SIG-M5 (cell line): ENCODE measurements around the gene PRKCE.

Source experiments
- DNase-seq: peaks from one replicate; lab custom pipeline; 2025; lab: John Stamatoyannopoulos, UW

PRKCE gene

DNA sequence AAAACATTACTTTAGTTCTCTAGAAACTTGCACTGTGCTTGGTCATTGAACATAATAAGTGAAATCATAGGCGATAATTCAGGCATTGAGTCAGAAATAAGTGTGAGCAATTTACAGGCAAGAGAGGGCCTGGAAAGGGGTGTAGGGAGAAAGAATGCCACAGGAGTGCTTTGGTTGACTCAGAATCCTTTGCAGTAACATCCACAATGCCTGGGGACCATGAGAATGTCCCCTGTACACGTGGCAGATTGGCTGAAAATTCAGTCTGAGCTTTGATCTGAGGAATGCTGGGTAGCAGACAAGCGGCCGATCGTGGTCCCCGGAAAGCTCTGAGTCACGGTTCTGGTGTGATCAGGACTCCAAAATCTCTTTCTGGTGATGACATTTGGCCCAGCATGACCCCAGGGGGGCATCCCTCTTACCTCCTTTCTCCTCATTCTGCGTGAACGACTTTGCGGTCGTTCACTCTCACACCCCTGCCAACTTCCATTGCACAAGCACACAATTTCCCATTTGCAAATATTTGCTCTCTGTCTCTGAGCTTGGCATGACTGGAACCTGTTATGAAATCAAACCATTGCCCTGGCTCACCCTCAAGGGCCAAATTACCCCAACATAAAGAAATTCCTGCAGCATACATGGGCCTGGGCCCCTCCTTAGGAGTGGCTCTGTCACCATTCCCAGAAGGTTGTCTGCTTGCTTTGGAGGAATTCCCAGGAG, 340.7 kb downstream of the PRKCE start:
- no peak for DNase-seq

DNA sequence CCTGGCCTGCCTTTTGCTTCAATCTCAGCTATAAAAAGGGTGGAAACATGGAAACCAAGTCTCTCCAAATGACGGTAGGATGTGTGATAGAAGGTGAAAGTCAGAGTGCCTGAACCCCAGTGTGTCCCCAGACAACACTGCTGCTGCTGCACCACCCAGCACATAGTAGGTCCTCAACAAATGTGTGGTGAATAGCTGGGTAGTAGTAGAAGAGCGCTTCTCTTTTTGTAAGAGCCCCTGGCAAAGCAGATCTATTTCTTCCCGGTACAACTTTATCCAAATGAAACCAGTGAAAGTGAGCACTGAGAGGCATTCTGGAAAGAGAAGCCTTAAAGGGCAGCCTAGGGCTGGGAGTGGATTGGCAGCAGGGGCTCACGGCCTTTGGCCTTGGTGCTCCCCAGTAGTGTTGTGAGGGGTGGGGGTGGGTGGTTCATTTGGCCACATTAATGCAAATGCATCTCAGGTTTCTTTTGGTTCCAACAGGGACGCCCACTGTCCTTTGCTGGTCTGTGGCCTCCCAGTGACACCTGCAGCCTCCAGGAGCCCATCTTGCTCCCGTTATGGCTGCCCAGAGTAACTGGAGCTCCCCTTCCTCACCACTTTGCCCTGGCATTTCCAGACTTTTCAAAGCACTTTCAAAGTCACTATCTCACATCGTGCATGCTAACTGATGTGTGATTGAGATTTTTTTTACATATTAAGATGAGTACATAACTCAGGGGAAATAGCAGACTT, 341.4 kb downstream of the PRKCE start:
- DNase-seq, result no peak

DNA sequence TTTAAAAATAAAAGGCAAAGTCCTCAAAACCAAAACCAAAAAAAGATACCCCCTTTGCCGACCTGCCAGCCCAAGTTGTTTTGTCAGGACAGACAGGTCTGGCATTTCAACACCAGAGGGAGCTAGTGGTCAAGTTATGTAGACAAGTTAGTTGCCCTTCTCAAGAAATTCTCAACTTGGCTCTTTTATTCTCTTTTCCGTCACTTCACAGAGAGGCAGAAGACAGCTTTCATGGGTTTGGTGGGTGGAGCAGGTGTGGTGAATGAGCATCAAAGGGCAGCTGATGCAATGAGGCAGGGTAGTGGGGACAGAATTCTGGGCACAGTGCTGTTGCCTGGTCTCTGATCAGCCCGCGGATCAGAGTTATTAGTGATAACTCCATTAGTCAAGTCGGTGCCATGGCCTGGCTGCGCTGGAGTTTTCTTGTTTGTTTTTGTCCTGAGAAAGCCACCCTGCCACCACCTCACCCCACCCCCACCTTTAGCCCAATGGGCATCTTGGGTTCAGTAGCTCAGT, 342.1 kb downstream of the PRKCE start:
- DNase-seq, result peak; percentile 40

DNA sequence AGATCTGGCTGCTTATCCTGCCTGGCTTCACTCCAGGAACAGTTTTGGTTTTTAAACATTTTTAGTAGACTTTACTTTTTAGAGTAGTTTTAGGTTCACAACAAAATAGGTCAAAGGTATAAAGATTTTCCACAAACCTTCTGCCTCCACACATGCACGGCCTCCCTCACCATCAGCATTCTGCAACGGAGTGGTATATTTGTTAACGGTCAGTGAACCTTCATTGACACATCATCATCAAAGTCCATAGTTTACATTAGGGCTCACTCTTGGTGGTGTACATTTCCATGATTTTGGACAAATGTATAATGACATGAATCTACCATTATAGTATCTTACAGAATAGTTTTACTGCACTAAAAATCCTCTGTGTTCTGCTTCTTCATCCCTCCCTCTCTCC, 342.6 kb downstream of the PRKCE start:
- DNase-seq, result no peak

DNA sequence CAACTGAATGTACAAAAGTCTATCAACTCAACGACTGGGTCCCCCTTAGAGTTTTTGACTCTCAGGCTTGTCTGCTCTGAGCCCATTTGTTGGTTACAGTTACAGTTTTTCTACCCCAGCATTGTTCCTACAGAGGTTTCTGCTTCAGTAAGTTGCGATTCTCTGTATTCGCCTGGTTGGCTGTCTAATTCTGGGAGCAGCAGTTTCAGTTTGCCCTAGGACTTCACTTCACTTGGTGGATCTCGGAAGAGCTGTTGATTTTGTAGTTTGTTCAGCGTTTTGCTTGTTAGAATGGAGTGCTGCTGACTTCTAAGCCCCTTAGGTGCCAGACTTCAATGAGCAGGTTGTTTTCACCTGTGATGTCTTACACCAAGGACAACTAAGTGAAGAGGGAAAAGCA, 349.2 kb downstream of the PRKCE start:
- no peak for DNase-seq

DNA sequence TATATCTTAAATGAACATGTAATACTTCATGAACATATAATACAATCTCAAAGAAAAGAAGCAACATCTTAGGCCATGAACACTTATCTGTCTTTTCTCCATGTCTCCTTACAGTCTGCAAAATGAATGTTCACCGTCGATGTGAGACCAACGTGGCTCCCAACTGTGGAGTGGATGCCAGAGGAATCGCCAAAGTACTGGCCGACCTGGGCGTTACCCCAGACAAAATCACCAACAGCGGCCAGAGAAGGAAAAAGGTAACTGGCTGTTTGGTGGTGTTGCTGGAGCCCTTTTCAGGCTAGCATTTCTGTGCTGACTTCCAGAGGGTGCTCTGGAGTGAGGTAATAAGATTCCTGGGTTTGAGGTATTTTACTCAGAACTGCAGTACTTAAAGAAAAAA, 349.8 kb downstream of the PRKCE start:
- no peak for DNase-seq

DNA sequence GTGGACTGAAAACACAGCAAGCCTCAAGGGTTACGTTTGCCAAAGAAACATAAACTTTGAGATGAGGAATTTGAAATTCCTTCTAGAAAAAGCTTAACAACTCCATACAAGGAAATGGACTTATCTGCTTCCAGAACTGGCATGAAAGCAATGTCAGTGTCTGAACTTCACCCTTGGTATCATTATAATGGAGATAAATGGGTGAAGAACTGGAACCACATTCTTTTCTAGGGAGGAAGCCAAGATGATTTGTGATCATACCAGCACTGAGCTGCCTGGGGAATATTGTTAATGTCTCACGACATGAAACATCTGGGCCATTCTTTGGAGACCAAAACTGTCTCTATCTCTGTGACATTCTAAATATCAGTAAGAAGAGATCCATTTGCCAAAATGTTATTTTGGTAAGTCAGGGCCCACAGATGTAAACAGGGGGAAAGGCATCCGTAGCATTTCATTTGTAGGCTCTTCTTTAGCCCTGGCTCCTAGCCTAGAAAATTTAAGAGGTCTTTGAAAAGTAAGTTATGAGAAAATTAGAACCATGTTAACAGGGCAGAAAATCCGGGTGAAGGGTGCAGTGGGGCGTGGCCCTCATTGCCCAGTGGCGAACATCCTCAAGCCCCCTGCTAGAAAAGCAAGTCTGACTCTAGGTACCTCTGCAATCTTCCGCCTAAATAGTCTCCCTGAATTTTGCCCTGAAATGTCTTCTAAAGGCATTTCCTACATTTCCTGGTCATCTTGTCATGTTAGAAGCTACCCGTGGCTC, 350.4 kb downstream of the PRKCE start:
- DNase-seq, result no peak

DNA sequence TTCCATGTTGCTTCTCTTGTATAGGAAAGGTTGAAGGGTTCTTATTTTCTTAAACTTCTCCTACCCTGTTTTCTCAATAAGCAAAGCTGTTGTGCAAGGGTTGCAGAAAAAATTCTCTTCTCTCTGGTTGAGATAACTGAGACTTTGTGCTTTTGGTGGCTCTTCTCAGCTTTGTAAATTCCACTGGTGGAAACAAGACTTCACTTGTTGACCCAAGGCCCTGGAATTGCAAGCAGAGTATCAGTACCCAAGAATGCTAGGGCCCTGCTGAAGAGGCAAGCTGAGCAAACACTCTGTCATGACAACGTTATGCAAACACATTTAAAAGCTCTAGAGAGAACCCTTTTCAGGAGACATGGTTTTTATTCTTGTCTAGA, 351.0 kb downstream of the PRKCE start:
- no peak for DNase-seq

DNA sequence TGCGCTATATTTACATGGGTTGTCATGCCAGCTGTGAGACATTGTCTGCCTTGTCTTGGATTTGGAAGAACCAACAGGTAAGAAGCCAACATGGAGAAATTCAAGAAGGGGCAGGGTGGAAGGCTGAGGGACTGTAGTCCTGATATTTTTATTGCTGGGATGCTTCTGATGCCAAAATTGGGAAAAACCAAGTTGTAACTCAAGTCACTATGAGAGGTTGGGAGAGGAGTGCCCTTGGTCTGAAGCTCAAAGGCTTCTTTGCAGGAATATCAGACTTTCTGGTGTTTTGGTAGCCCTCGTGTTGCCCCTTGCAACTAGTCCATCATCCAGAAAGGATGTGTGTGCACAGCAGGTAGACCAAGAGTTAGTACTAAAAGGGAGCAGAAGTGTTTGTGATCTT, 351.5 kb downstream of the PRKCE start:
- DNase-seq, result no peak

DNA sequence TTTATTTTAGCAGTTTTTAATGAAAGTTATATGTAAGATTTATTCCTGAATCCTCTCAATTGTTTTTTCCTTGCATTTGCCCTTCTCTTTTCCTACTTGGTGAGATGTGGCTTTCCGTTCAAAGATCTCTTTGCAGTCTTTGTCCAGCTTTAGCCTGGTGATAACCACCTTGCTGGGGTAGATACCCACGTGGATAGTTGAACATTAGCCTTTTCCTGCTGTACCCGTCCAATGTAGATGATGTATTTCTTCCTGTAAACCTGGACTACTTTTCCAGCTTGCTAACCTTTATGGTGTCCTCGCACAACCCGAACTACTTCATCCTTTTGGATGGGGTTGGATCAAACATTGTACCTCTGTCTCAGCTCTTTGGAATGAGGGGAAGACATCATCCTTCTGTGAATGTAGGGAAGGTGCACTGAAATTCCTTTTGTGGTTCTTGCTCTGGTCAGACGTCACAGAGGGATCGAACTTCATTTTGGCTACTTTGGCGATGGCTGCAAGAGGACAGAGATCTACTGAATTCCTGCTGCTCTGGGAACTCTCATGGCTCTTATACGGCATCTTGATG, 352.5 kb downstream of the PRKCE start:
- DNase-seq, result no peak

DNA sequence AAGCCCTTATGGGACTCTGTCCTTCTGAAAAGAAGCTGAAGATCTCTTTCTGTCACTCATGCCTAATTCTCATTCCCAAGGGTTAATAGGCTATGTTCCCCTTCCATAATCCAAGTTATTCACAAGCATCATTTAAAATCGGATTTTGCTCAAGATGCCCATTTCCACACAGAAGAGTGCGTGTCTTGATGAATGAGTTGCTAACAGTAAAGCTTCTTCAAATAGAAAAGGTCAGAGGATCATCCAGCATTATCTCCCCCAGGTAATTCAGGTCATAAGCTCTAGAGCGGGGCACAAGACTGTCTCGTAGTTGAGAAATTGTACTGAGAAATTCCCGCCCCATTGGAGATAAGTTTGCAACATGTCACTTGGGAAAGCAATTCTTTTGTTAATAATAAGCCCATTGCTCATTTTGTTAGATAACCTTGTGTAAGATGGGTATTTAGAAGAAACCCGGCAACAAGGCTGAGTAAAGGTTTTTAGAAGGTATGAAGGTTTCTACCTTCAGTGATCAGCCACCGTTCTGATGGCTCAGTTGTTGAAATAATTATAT, 355.1 kb downstream of the PRKCE start:
- DNase-seq, result no peak

DNA sequence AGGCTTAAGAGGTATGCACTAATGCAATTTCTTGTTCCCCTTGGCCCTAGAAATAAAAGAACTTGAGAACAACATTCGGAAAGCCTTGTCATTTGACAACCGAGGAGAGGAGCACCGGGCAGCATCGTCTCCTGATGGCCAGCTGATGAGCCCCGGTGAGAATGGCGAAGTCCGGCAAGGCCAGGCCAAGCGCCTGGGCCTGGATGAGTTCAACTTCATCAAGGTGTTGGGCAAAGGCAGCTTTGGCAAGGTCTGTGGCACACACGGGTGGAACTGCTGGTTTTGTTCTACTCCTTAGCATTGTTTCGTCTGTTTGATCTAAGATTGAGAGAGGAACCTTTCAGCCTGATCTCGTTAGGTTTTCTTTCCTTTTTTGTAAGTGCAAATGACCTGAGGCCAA, 355.9 kb downstream of the PRKCE start:
- no peak for DNase-seq

DNA sequence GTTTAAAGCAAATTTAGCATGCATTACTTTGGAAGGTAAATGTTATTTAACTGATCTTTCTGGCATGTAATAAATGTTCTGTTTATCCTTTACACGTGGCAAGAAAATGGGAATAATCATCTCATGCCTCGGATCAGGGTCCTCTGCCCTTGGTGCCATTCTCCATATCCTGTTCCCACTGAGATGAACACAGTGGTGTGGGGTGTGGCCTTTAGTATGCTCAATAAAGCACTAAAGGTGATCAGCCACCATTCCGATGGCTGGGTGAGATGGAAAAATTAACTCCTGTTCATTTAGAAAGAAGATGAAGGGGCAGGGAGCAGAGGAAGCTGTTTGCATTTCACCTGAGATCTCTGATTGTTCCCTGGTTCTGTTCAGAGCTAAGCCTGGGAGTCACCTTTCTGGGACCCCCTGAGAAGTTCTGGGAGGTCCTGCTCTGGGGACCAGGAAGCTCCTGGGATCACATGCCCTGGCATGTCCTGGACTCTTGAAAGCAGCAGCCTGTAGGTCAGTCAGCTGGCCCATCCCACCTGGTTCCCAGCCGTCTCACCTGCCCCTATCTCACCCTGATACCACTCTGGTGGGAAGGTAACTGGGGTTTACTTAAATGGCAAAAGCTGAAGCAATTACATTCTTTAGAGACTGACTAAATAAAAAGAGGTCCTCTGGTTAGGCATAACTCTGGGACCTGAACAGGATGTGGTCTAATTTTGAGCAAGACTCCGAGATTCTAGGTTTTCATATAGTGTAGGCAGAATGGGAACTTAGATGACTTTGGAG, 356.8 kb downstream of the PRKCE start:
- DNase-seq, result no peak

DNA sequence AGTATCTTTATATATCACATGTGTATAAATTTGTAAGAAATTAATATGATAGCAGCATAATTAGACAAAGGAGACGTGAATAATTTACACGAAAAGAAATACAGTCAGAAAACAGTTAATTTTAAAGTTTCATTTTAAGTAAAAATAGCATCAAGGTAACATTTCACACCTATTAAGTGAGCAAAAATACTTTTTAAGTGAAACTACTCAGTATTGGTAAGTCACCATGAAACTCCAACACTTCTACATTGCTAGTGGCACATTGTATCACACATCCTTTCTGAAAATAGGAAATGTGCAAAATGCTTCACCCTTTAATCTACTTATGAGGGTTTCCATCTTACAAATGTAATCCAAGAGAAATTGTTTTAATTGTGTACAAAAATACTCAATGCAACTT, 357.8 kb downstream of the PRKCE start:
- no peak for DNase-seq

DNA sequence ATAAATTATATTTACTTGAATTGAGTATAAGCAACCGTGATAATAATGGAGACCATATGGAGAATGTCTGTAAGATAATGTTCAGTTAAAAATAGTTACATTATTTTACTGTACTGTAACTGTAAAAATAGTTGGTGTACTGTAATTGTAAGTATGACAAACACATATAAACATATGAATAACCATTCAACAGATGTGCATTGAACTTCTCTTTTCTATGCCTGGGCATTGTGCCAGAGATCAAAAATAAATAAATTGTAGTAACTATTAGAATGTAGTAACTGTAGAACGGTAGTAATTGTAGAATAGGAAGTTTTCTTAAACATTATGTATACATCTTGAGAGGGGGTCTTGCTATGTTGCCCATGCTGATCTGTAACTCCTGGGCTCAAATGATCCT, 358.3 kb downstream of the PRKCE start:
- DNase-seq, result no peak

DNA sequence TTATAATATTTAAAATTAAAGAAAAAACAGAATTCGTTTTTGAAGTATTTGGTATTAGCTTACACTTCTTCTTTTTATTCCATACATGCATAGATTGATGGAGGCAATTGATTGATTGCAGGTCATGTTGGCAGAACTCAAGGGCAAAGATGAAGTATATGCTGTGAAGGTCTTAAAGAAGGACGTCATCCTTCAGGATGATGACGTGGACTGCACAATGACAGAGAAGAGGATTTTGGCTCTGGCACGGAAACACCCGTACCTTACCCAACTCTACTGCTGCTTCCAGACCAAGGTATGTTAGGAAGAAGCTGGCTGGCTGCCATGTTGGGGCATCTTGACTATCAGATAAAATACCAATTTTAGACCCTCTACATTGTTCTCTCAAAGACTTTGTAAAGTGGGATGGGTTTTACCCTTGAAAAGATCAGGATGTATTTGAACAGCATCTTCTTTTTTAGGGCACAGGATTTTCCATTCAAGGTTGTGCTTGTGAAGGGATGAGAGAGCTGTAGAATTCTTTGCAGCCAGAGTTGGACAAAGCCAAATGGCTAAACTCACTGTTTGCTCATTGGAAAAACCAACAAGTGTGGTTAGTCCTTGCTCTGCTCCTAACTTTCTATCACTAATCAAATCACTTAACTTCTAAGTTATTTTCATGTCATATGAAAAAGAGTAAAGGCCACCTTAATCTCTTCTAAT, 358.9 kb downstream of the PRKCE start:
- no peak for DNase-seq

DNA sequence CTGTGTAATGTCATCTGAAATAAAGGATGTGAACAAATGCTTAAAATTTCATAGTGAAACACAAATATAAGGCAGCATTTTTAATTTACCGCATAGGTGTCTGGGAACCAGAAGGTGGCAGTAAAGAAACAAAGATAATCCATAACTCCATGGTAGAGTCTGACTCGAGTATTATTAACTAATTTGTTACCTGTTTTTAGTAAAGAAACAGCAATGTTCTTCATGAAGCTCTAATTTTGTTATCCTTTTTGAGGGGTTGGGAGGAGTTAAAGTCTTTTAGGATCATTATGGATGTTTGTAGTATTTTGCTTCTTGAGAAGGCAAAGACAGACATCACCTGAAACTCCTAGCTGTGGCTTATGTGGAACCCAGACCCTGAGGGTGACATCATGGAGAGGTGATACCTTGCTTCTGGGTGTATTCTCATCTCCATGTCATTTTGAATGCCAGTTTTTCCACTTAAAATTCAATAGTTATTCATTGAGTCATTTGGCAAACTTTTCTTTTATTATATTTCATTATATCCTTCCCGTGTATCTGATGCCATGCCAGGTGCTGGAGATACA, 359.5 kb downstream of the PRKCE start:
- no peak for DNase-seq

DNA sequence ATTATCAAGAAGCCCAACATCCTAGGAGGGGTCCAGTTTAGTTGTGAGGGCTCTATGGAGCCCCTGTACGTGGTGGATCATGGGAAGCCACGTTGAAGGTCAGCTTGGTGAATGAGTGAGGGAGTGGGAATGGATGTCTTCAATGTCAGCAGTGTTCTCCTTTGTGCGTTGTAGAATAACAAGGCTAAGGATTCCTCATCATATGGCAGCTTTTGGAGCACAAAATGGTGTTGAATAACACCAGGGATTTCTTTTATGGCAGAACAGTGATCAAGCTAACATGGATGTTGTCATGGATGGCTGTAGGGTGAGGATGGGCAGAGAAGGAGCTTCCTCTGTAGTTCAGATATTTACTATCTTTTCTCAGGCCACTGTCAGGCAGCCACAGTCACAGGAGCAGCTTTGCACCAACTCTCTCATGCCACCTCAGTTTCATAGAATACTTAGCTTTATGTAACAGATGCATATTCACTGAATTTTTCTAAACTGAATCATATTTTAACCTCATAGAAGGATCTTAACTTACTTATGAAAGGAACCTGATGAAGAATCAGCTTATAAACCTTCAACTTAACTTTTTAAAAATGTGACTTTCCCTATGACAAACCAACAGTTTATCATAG, 361.3 kb downstream of the PRKCE start:
- no peak for DNase-seq

DNA sequence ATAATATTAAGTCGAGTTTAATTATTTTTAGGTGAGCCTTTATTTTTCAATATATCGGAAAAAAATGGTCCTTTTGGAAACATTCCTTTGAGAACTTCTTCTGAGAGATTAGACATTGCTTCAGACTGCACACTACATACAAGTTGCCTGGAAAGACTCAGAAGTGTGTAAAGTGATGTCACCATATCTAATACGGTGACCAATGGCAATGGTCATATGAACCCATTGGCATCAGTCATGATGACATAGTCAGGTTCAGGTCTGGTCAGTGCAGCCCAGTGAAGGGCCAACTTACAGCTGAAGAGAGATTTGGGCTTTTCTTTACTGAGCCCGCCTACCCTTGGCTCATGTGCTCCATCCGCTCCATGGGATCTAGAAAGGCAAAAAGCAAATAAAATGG, 362.3 kb downstream of the PRKCE start:
- no peak for DNase-seq
